IPS-NIHi11 (cell line): ENCODE measurements around the gene CAMTA1.

ENCODE experiments used
- DNase-seq: peaks from one replicate; pipeline ENCODE4 v3.0.0; 2012; ENCODE audit warnings: mixed read lengths, low spot score

CAMTA1 gene

GRCh38 chr1:7616076-7616832 lies 831.0 kb downstream of the CAMTA1 start:
- DNase-seq = peak; percentile 90

- no peak for DNase-seq
These were observed 831.7 kb downstream of the CAMTA1 start for GRCh38 chr1:7616953-7617352.

GRCh38 chr1:7617826-7618225 lies 832.6 kb downstream of the CAMTA1 start:
- no peak for DNase-seq

DNA sequence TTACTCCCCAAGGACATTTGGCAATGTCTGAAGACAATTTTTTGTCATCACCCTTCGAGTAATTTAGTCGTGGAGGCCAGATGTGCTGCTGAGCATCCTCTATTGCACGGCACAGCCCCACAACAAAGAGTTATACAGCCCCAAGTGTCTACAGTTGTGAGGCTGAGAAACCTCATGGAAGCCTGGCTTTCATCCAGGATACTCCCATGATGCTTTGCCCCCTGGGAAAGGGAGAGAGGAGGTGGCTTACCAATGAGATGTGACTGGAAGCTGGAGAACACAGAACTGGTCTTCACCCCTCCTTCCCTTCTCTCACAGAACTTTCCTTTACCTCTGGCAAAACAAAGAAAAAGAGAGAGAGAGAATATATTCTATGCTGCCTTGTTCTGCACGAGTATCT lies 834.9 kb downstream of the CAMTA1 start:
- no peak for DNase-seq

DNA sequence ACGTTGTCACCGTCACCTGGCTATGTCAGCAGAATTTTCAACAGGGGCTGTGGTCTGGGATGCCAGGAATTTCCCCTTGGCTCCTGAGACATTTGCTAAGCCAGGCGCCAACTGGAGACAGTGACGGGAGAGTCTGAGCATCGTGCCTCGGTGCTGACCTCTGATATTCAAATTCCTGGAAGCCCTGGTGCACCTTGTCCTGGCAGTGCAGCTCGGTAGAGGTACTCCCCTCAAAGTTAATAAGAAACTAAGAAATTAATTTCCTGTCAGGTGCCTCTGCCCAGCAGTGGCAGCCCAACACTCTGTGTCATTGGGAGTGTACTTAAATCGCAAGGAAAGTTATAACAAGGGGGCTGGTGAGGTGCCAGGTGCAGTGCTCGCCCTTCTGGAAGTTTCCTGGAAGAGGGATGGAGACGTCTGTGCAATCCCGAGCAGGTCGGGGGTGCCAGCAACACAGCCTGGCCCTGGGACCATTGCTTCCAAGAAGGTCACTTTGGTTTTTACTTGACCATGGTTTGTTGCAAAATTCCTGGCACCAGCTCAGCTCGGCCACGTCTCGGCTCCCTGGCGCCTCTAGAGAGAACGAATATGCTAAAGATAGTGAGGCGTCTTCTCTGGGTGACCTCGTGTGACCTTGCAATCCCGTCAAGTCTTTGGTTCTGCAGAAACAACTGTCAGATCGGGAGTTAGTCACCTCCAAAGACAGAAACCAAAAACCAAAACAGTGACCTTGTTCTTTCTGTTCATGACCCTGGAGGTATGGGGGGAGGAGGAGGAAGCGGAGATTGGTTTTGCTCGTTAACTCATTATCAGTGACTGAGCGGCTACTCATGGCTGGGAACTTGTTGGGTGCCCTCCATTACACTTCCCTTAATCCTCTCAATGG lies 836.3 kb downstream of the CAMTA1 start:
- no peak for DNase-seq

GRCh38 chr1:7623842-7624241 lies 838.6 kb downstream of the CAMTA1 start:
- no peak for DNase-seq

DNA sequence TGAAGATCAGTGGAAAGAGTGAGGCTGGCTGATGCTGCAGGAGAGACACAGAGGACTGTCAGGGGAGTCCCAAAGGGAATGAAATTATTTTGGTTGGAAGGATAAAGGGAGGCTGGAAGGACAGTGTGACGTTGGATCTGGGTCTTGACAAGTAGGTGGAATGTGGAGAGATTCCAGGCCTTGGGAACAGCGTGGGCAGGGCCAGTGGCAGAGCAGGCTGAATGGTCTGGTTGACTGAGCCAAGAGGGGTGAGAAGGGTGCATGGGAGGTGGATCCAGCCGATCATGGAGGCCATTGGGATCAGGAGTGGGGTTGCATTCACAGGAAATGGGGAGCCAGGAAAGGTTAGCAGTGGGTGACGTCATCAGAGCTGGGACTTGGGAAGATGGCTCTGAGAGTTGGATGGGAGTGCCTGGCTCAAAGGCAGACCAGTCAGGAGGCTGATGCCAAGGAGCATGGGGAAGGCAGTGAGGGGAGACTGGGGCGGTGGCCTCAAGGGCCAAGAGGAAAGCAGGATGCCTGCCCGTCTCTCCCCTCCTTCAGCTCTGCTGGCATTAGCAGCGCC lies 839.6 kb downstream of the CAMTA1 start:
- no peak for DNase-seq

DNA sequence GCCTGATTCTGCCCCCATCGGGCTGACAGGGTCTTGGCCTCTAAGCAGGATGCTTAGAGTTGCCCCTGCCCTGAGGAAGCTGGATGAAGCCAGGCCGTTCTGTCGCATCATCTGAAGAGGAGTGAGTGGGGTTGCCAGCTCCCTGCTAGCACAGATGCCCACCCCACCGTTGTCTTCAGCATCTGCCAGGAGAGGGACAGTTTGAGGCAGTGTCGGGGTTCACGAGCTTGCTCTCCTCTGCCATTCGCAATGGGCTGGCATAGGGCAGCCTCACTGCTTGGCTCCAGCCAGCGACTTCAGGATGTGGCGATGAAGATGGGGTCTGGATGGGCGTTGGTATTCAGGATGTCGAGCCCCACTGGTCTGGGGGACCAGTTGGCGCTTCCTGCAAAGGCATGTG lies 840.1 kb downstream of the CAMTA1 start:
- DNase-seq = no peak

DNA sequence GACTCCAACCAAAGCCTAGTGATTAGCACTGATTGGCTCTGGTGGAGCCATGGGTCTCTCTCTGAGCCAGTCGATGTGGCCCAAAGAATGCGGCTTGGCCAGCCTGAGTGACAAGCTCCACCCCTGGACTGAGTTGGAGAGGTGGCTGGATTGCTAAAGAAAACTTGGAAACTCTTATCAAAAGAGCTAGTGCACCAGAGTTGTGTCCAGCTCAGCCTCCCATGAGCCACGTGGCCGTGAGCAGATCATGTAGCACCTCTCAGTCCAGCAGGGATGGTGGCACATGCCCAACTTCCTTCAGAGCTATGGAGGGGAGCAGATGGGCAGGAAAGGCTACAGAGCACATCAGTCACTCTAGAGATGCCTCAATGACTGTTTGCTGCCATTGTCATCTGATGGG lies 843.0 kb downstream of the CAMTA1 start:
- no peak for DNase-seq

- DNase-seq = no peak
These were observed 843.8 kb downstream of the CAMTA1 start for GRCh38 chr1:7629011-7629410.

DNA sequence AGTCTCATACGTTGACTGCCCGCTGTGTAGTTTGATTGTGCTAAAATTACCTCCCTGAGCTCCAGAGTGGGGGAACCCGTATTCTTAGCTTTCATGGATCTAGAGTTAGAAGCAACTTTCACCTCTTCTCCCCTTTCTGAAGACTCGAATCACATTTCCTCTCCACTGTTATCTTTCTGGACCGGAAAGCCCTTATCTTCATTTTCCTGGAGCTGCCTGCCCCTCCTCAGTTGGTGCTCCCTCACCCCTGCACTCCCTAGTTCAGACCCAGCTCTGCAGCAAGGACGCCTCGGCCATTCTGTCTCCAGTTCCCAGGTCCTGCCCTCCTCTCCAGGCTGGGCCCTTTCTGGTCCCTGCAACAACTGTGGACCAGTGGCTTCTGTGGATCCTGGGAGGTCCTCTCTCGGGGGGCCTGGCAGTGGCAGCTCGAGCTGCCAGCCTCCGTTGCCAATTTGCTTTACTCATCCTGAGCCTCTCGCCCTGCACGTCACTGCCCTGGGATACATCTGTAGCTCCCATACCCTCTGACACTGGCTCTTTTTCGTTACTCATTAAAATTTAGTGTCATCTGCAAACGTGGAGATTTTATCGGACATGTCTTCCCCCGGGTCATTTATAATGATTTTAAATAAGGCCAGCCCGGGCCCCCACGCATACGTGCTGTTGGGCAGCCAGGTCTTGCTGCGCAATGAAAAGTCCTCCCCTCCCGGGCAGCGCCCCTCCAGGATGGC lies 844.4 kb downstream of the CAMTA1 start:
- no peak for DNase-seq

GRCh38 chr1:7630378-7630777 lies 845.1 kb downstream of the CAMTA1 start:
- DNase-seq = no peak

GRCh38 chr1:7632176-7632575 lies 846.9 kb downstream of the CAMTA1 start:
- no peak for DNase-seq

DNA sequence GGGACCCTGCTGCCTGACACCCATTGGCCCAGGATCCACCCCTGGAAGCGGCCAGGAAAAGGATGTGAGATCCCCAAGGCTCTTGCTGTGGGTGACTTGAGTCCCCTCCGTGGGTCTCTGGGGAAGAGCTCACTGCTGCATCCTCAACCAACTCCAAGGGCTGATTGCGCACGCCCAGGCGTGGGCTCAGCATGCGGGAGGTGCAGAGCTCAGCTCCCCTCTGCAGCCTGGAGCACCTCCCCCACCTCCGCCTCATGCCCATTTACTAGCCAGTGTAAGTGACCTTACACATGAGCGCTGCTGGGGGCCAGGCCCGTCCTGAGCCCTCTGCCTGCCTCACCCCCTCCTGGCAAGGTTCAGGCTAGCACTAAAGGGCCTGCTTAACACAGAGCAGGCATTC lies 847.4 kb downstream of the CAMTA1 start:
- no peak for DNase-seq

GRCh38 chr1:7633506-7634245 lies 848.4 kb downstream of the CAMTA1 start:
- no peak for DNase-seq

GRCh38 chr1:7634546-7635240 lies 849.4 kb downstream of the CAMTA1 start:
- no peak for DNase-seq

DNA sequence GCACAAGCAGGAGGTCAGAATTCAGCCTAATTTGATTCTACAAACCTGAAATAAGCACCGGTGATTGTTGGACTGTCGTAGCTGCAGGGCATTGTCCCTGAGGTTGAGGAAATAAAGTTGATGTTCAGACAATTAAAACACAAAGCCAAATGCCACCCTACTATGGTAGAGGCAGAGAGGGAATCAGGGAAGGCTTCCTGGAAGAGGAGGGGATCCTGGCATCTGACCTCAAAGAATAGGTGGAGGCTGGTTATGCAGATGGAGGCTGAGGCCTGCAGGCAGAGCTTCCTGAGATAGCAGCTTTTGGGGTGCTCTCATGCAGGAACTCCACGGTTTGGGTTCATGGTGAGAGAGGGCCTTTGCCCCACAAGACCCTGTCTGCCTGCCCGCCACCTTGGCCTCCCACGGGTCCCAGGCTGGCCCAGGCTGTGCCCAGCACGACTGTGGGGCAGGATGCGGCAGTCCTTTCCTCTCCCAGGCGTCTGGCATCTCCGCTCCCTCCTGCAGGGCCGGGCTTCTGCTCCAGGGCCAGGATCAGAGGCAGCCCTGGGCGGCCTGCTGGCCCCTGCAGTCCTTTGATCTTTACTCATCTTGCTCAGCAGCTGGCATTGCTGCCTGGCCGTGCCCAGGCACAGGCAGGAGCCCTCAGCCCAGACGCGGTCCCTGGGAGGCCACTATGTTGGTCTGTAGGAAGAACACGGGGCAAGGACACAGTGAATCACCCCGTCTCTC lies 851.7 kb downstream of the CAMTA1 start:
- DNase-seq = no peak

- no peak for DNase-seq
These were observed 852.8 kb downstream of the CAMTA1 start for GRCh38 chr1:7638078-7638477.

DNA sequence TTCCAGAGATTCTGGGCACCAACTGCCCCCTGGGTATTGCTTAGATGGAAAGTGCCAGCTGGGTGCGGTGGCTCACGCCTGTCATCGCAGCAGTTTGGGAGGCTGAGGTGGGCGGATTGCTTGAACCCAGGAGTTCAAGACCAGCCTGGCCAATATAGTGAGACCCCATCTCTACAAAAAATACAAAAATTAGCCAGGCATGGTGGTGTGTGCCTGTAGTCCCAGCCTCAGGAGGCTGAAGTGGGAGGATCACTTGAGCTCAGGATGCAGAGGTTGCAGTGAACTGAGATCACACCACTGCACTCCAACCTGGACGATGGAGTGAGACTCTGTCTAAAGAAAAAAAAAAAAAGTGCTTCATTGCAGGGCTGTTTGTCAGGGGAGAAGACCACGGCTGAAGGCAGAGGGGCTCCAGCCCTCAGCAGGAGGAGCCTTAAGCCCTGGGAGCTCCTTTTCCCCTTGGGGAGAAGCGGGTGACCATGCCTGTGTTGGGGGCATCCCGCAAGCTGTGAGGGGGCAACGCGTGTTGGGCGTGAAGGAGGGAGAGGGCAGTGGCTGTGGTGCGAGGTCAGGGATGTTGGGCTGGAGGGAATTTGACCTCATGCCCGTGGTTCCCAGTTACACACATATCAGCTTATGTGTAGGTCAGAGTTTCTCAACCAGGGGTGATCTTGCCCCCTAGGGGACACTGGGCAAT lies 854.3 kb downstream of the CAMTA1 start:
- DNase-seq = no peak

DNA sequence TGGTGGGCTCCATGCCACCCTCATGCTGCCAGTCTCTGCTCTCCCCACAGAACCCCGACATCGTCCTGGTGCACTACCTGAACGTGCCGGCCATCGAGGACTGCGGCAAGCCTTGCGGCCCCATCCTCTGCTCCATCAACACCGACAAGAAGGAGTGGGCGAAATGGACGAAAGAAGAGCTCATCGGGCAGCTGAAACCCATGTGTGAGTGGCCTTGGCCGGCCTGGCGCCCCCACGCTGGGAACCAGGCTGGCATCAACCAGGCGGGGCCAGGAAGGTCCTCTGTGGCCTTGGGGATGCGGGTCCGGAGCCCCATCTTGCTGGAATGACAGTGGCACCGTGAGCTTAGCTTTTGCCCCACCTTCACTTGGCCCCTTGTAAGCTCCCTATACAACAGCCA lies 855.1 kb downstream of the CAMTA1 start:
- DNase-seq = no peak
